Kidney epithelial cell (primary cell): ENCODE data around the gene COA1. TPM values are rescaled to one million over a fixed set of nuclear protein-coding genes. Genes with fewer than 3 reads are reported as not detected.

Experiments
- DNase-seq: peaks from one replicate; pipeline ENCODE4 v3.0.0-alpha.2; 2010; ENCODE audit warnings: low read depth
- H3K27me3 ChIP-seq: 2 replicates; pipeline ENCODE4 v1.6.0; 2011; ENCODE audit warnings: low read length; ENCODE audit not compliant: control insufficient read depth, insufficient read depth
- H3K36me3 ChIP-seq: 2 replicates; pipeline ENCODE4 v1.5.1; 2011; ENCODE audit warnings: low read length; ENCODE audit not compliant: control insufficient read depth, insufficient read depth
- H3K4me3 ChIP-seq: 2 replicates; pipeline ENCODE4 v1.5.1; 2011; ENCODE audit warnings: low read depth, mild to moderate bottlenecking, control low read depth, low read length
- CTCF ChIP-seq: IDR thresholded peaks from 2 replicates; pipeline ENCODE4 v1.5.1; 2011; ENCODE audit warnings: mild to moderate bottlenecking, moderate library complexity, low read length, control low read depth, inconsistent platforms; ENCODE audit not compliant: insufficient read depth, poor library complexity, severe bottlenecking
- total RNA-seq: library from RNA; depleted of rRNA; stranded (reverse); fragments of >200 nt; gene quantifications from 2 replicates; pipeline ENCODE4 v1.2.3, GENCODE V29; 2015

Gene COA1
- total RNA-seq, 1 donor from 2014 or later, result 67.1 TPM

GRCh38 chr7:43615558-43616145 lies 113.7 kb downstream of the COA1 start:
- Histone ChIP-seq H3K36me3 (no peaks in the 10 kb centered on the region), H3K4me3 (no peak overlapping the region), H3K27me3 (no peaks in the 10 kb centered on the region)
- no peak for TF ChIP-seq CTCF
- no peak for DNase-seq

- DNase-seq, result no peak
- Histone ChIP-seq H3K36me3 (peaks cover 2% of the 10 kb centered on the region), H3K4me3 (no peak overlapping the region), H3K27me3 (no peaks in the 10 kb centered on the region)
- TF ChIP-seq CTCF, result no peak
Measured at GRCh38 chr7:43612599-43613589, 116.4 kb downstream of the COA1 start.

- H3K36me3 ChIP-seq, result peaks cover 2% of the 10 kb centered on the region
- no peaks in the 10 kb centered on the region for H3K27me3 ChIP-seq
- no peak for TF ChIP-seq CTCF
- H3K4me3 ChIP-seq, result no peak overlapping the region
- no peak for DNase-seq
Measured at GRCh38 chr7:43612128-43612527, 117.2 kb downstream of the COA1 start.

- H3K4me3 ChIP-seq, result no peak overlapping the region
- TF ChIP-seq CTCF, result no peak
- H3K27me3 ChIP-seq, result no peaks in the 10 kb centered on the region
- DNase-seq, result no peak
- peaks cover 2% of the 10 kb centered on the region for H3K36me3 ChIP-seq
Measured at GRCh38 chr7:43609097-43609496, 120.2 kb downstream of the COA1 start.

- no peaks in the 10 kb centered on the region for H3K36me3 ChIP-seq
Measured at GRCh38 chr7:43604251-43604650, 125.1 kb downstream of the COA1 start.

More at GRCh38 chr7:43604251-43604650, 125.1 kb downstream of the COA1 start:
- no peak for DNase-seq
- Histone ChIP-seq H3K27me3 (no peaks in the 10 kb centered on the region), H3K4me3 (no peak overlapping the region)
- TF ChIP-seq CTCF, result no peak
